GM12878 (cell line): ENCODE measurements around the gene DES. TPM values are rescaled to one million over a fixed set of nuclear protein-coding genes. Genes with fewer than 3 reads are reported as not detected.

Experiments
- ATAC-seq: fragments of 200-7000 bp; cut with Tn5 transposase; 3 replicates; pipeline ENCODE4 v1.9.1; 2020; ENCODE audit warnings: mild to moderate bottlenecking, moderate library complexity
- BruUV-seq: library from RNA; stranded (reverse); fragments of 400-500 nt; replicated peaks from 2 replicates; lab custom pipeline; 2021; lab: Mats Ljungman, UMichigan
- CTCF ChIA-PET: fragments of 300-600 bp; sonication (Branson Sonifier 250); formaldehyde crosslinking; extraction: SDS; loops from one replicate; lab custom pipeline; 2021; ENCODE audit warnings: inconsistent platforms; lab: Yijun Ruan, JAX
- POLR2A ChIA-PET: fragments of 350-600 bp; formaldehyde crosslinking; extraction: SDS; loops from one replicate; lab custom pipeline; 2021; ENCODE audit warnings: inconsistent platforms; lab: Charles Lee
- RAD21 ChIA-PET: fragments of 300-600 bp; sonication (Branson Sonifier 250); formaldehyde crosslinking; loops from one replicate; lab custom pipeline; 2023; ENCODE audit warnings: antibody characterized with exemption; ENCODE audit not compliant: unreplicated experiment; lab: Charles Lee
- SMC1A ChIA-PET: fragments of 300-600 bp; sonication (Branson Sonifier 250); formaldehyde crosslinking; loops from one replicate; lab custom pipeline; 2023; ENCODE audit not compliant: unreplicated experiment, uncharacterized antibody; lab: Charles Lee
- DNase-seq: peaks from one replicate; pipeline ENCODE4 v3.0.0-alpha.2; 2011; ENCODE audit warnings: low read depth, low spot score
- FAIRE-seq: peaks from 3 replicates; lab custom pipeline; 2011; peaks lifted over from hg19 to GRCh38; lab: Jason Lieb, UNC
- H2AFZ ChIP-seq: 2 replicates; pipeline ENCODE4 v1.6.0; 2011; ENCODE audit warnings: low read depth, low read length, control low read depth; ENCODE audit not compliant: control insufficient read depth
- H3K27ac ChIP-seq: 2 replicates; pipeline ENCODE4 v1.5.1; 2011; ENCODE audit warnings: control low read depth; ENCODE audit not compliant: control insufficient read depth, insufficient read depth
- H3K27me3 ChIP-seq, 2 experiments: replicated peaks in 1 of 2; 2 replicates each; pipeline versions ENCODE4 v1.6.0 to v1.6.1; 2011; ENCODE audit warnings: low read length in 1 of 2; ENCODE audit not compliant: control insufficient read depth in 2 of 2, insufficient read depth in 2 of 2
- H3K36me3 ChIP-seq, 2 experiments: 2 replicates each; pipeline ENCODE4 v1.5.1; 2011; ENCODE audit warnings: low read length in 1 of 2; ENCODE audit not compliant: control insufficient read depth in 2 of 2, insufficient read depth in 2 of 2
- H3K4me1 ChIP-seq: 2 replicates; pipeline ENCODE4 v1.6.1; 2011; ENCODE audit warnings: mild to moderate bottlenecking, low read length, moderate library complexity, mixed read lengths; ENCODE audit not compliant: control insufficient read depth, insufficient read depth
- H3K4me2 ChIP-seq: 2 replicates; pipeline ENCODE4 v1.6.0; 2011; ENCODE audit warnings: control low read depth; ENCODE audit not compliant: control insufficient read depth, insufficient read depth
- H3K4me3 ChIP-seq: fragments of 200-600 bp; sonication (generic); 2 replicates; pipeline ENCODE4 v1.5.1; 2016
- H3K79me2 ChIP-seq: 2 replicates; pipeline ENCODE4 v1.6.0; 2011; ENCODE audit warnings: low read length; ENCODE audit not compliant: control insufficient read depth, insufficient read depth
- H3K9ac ChIP-seq: 2 replicates; pipeline ENCODE4 v1.8.0; 2011; ENCODE audit warnings: low read length, control low read depth, mixed read lengths; ENCODE audit not compliant: control insufficient read depth, insufficient read depth
- H3K9me3 ChIP-seq: replicated peaks from 3 replicates; pipeline ENCODE4 v1.5.1; 2011; ENCODE audit warnings: mild to moderate bottlenecking, low read length; ENCODE audit not compliant: control insufficient read depth, insufficient read depth
- H4K20me1 ChIP-seq: 2 replicates; pipeline ENCODE4 v1.6.0; 2011; ENCODE audit not compliant: control insufficient read depth, insufficient read depth
- BHLHE40 ChIP-seq, 2 experiments: fragments of 450-650 bp in 1 of 2; IDR thresholded peaks; 2 replicates each; pipeline ENCODE4 v1.6.1; 2011 to 2017; ENCODE audit warnings: low read depth in 2 of 2, borderline replicate concordance in 1 of 2, improper control_type of control experiment in 1 of 2, low read length in 1 of 2, mild to moderate bottlenecking in 1 of 2
- CREM ChIP-seq: IDR thresholded peaks from 2 replicates; pipeline ENCODE4 v1.6.1; 2014; ENCODE audit warnings: antibody characterized with exemption, low read depth
- GATAD2B ChIP-seq: fragments of 450-650 bp; conservative IDR thresholded peaks from 2 replicates; pipeline ENCODE4 v1.6.1; 2017; ENCODE audit warnings: low read depth, mild to moderate bottlenecking, moderate library complexity
- HCFC1 ChIP-seq: fragments of 150-350 bp; IDR thresholded peaks from 2 replicates; pipeline ENCODE4 v1.6.1; 2014; ENCODE audit warnings: low read length
- PBX3 ChIP-seq: IDR thresholded peaks from 2 replicates; pipeline ENCODE4 v1.6.1; 2011; ENCODE audit warnings: mild to moderate bottlenecking, low read depth, low read length, moderate library complexity; ENCODE audit not compliant: insufficient replicate concordance
- POLR2AphosphoS2 ChIP-seq: IDR thresholded peaks from 2 replicates; pipeline ENCODE4 v1.6.1; 2011; ENCODE audit warnings: low read depth, mild to moderate bottlenecking, low read length, improper control_type of control experiment, moderate library complexity
- RFX5 ChIP-seq: IDR thresholded peaks from 2 replicates; pipeline ENCODE4 v1.6.1; 2011; ENCODE audit warnings: low read depth, low read length, improper control_type of control experiment
- SMAD1 ChIP-seq: fragments of 450-650 bp; IDR thresholded peaks from 2 replicates; pipeline ENCODE4 v1.6.1; 2018; ENCODE audit warnings: mild to moderate bottlenecking, low read depth; ENCODE audit not compliant: partially characterized antibody
- YY1 ChIP-seq: IDR thresholded peaks from 2 replicates; pipeline ENCODE4 v1.6.1; 2011; ENCODE audit warnings: low read depth, mild to moderate bottlenecking, low read length
- ZBTB11 ChIP-seq: fragments of 450-650 bp; formaldehyde crosslinking; IDR thresholded peaks from 2 replicates; pipeline ENCODE4 v1.5.0; 2022; ENCODE audit warnings: mild to moderate bottlenecking, missing genetic modification characterization
- ZBTB33 ChIP-seq: fragments of 450-650 bp; IDR thresholded peaks from 2 replicates; pipeline ENCODE4 v1.6.1; 2017; ENCODE audit warnings: mild to moderate bottlenecking
- ZNF207 ChIP-seq: fragments of 450-650 bp; IDR thresholded peaks from 2 replicates; pipeline ENCODE4 v1.6.1; 2014; ENCODE audit warnings: antibody characterized with exemption, mild to moderate bottlenecking, borderline replicate concordance
- ZNF592 ChIP-seq: fragments of 450-650 bp; IDR thresholded peaks from 2 replicates; pipeline ENCODE4 v1.6.1; 2017; ENCODE audit warnings: mild to moderate bottlenecking, moderate library complexity
- WGBS: methylation state at CpG from one replicate; pipeline ENCODE4 v1.1.6; 2016; ENCODE audit warnings: low lambda C conversion rate; ENCODE audit not compliant: insufficient replicate concordance, insufficient coverage; ENCODE audit errors: missing lambda C conversion rate; 5-methylcytosine and 5-hydroxymethylcytosine counted together
- in situ Hi-C: fragments of 300-500 bp; cut with MboI; formaldehyde crosslinking; loops from 9 replicates; pipeline ENCODE4 v1.14.3; 2018; ENCODE audit warnings: mixed read lengths
- intact Hi-C: fragments of 100-400 bp; cut with micrococcal nuclease; formaldehyde crosslinking; loops from one replicate; pipeline ENCODE4 v1.14.2; 2022; ENCODE audit not compliant: unreplicated experiment
- polyA plus RNA-seq, 11 experiments: library from polyadenylated mRNA; depleted of rRNA in 4 of 11; unstranded in 6 of 11; stranded (reverse) in 5 of 11; fragments of >200 nt; fragmentation: Nextera tagmentation in 4 of 11; fragmentation: Illumina TruSeq in 1 of 11; extraction: Ambion mirVana in 4 of 11; extraction: Trizol in 1 of 11; gene quantifications; 1 replicate in 1 of 11; 2 replicates in 10 of 11; pipeline versions ENCODE4 v1.2.1 to v1.2.3, GENCODE V29; 2011 to 2016; ENCODE audit warnings: inconsistent platforms in 2 of 11, missing spikeins in 2 of 11, low read depth in 1 of 11
- total RNA-seq, 4 experiments: library from RNA; depleted of rRNA in 3 of 4; stranded (reverse); fragments of >200 nt in 3 of 4; fragmentation: Illumina TruSeq in 1 of 4; extraction: Trizol in 1 of 4; gene quantifications; 2 replicates each; pipeline versions ENCODE4 v1.2.1 to v1.2.3, GENCODE V29; 2013 to 2021

The DES gene
- total and polyA plus RNA-seq, 10 of the 15 experiments (the other 5 are each of a cell fraction or from before 2014, with no cell fraction given) = 0.80 TPM; not detected in 9

- 37% methylated on average over 7 of the region's 8 CpGs for WGBS
- in situ Hi-C loops = no loop called here
- Histone ChIP-seq H3K9me3 (no peaks in the 10 kb centered on the region), H4K20me1 (no peaks in the 10 kb centered on the region), H3K4me3 (no peak overlapping the region), H3K79me2 (no peaks in the 10 kb centered on the region), H3K4me1 (no peaks in the 10 kb centered on the region), H2AFZ (no peak overlapping the region), H3K9ac (no peak overlapping the region), H3K36me3 (no peaks in the 10 kb centered on the region), H3K4me2 (no peak overlapping the region), H3K27me3 (no peaks in the 10 kb centered on the region; a peak in 1 of 4 replicates), H3K27ac (no peak overlapping the region)
- ATAC-seq = no peak
- POLR2A ChIA-PET = interaction anchor here (0.7 kb wide), 1 partner anchor 33 kb away, joined by 3 read pairs; no protein-coding TSS in a partner anchor
- no peak for DNase-seq
- no peak for FAIRE-seq
- SMC1A ChIA-PET = no interaction called here
- intact Hi-C loops = no loop called here
- RAD21 ChIA-PET = no interaction called here
- CTCF ChIA-PET = interaction anchor here (1.0 to 2.5 kb wide), 2 partner anchors 21 to 33 kb away, joined by 3 to 6 read pairs; no protein-coding TSS in a partner anchor
- no TSS peak for BruUV-seq
- TF ChIP-seq RFX5 (no peak), CREM (no peak), ZBTB11 (CRISPR knock-in tag) (no peak), SMAD1 (no peak), GATAD2B (no peak), YY1 (no peak), PBX3 (no peak), HCFC1 (no peak), BHLHE40 (IDR thresholded peaks at IDR 0.05; ENCODE audit: borderline replicate concordance in 1 of 2, low read depth in 2 of 2, low read length in 1 of 2) (no peak), ZNF592 (no peak), ZNF207 (no peak), POLR2AphosphoS2 (no peak), ZBTB33 (no peak)
Observed at GRCh38 chr2:219422952-219423534, 4.9 kb downstream of the DES start.
